ENCODE data around the gene OR8S1.

OR8S1 gene

GRCh38 chr12:48557919-48558318, 32.5 kb downstream of the OR8S1 start:
- DNase-seq = peak; percentile 58

- DNase-seq = no peak
Observed at GRCh38 chr12:48567731-48568130, 42.3 kb downstream of the OR8S1 start.

GRCh38 chr12:48569946-48570345, 44.5 kb downstream of the OR8S1 start, which contains the start of gene LALBA:
LALBA (minus strand) TSS chr12:48570046; CDS start chr12:48570020, 26 bp downstream.
- no peak for DNase-seq

- DNase-seq = peak; percentile 61
Observed at GRCh38 chr12:48572326-48572725, 46.9 kb downstream of the OR8S1 start.

Measured in OCI-M1 (cell line).